Sciatic nerve (tissue), 2 donors: ENCODE data around the gene GAN. TPM values are rescaled to one million over a fixed set of nuclear protein-coding genes. Genes with fewer than 3 reads are reported as not detected.
"Not testable (repeated sequence)": the region's sequence is repeated elsewhere in the genome, so short reads cannot be mapped to it uniquely, and the experiment has no call there.

Experiments used
- ATAC-seq: fragments of 200-7000 bp; cut with Tn5 transposase; one replicate; pipeline ENCODE4 v1.9.1; 2020; ENCODE audit warnings: mild to moderate bottlenecking, moderate library complexity
- DNase-seq: peaks from one replicate; pipeline ENCODE4 v3.0.0-alpha.2; 2020; ENCODE audit warnings: low spot score
- intact Hi-C: fragments of 100-400 bp; cut with DNase I; formaldehyde crosslinking; loops from one replicate; pipeline ENCODE4 v1.14.2; 2022
- total RNA-seq: library from RNA; stranded (reverse); fragmentation: NEBNext Ultra II Directional; extraction: Animal tissue kit (Norgen Biotek cat#: 25700); gene quantifications from one replicate; pipeline ENCODE4 v1.2.1, GENCODE V29; 2021
- donor health status: DM: no; HTN: no; CAD: no.
- donor health status: DM: no; HTN: no; CAD: no.

GAN gene
- total RNA-seq, 1 donor from 2014 or later: 16.4 TPM

DNA sequence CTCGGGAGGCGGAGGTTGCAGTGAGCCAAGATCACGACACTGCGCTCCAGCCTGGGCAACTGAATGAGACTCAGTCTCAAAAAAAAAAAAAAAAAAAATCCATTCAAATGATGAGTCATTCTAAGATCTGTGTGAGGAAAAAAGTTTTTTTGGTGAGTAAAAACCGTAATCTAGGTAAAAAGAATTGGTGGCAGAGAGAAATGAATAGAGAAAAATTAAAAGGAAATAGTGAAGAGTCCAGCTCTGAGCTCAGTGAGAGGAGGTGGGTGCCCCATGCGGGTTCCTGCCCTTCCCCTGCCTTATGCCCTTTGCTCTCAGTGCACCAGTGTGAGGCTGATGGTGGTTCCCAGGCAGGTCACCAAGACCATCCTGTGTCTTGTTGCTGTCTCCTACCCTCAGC is 20.9 kb downstream of the GAN start:
- intact Hi-C loops: no loop called here
- no peak for DNase-seq
- no peak for ATAC-seq

DNA sequence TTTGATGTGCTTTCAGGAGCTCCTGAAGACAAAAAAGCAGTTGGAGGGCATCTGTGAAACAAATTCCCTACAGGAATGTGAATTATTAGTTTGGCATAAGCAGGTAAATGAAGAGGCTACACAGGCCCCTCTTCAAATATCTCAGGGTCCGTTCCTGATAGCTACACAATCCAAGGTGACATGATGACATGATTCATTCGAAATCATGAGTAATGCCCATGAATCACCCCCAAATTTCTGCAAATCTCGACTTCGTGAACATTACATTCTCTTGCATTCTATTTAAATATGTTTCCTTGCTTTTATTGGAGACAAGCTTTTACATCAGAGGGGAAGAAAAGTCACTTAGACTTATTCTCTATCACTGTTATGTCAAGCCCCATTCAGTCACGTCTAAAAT is 22.3 kb downstream of the GAN start:
- ATAC-seq: no peak
- intact Hi-C loops: no loop called here
- no peak for DNase-seq

DNA sequence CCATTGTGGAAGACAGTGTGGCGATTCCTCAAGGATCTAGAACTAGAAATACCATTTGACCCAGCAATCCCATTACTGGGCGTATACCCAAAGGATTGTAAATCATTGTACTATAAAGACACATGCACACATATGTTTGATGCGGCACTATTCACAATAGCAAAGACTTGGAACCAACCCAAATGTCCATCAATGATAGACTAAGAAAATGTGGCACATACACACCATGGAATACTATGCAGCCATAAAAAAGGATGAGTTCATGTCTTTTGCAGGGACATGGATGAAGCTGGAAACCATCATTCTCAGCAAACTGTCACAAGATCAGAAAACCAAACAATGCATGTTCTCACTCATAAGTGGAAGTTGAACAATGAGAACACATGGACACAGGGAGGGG is 30.4 kb downstream of the GAN start:
- intact Hi-C loops, ATAC-seq, DNase-seq: not testable (repeated sequence)

DNA sequence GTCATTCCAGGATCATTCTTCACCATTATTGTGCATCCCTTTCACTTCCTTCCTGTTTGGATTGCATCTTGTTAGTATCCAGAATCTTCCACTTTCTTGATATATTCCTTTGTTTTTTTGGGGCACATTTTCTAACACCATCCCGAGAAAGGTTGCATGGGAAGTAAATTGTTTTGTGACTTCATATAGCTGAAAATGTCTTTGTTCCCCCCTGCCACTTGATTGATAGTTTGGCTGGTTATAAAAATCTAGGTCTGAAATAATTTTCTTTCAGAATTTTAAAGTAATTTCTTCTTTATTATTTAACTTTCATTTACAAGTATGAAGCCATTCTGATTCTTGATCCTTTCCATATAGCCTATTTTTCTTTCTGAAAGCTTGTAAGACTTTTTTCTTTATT is 32.7 kb downstream of the GAN start:
- DNase-seq (no peak), ATAC-seq (no peak)
- intact Hi-C loops: no loop called here

DNA sequence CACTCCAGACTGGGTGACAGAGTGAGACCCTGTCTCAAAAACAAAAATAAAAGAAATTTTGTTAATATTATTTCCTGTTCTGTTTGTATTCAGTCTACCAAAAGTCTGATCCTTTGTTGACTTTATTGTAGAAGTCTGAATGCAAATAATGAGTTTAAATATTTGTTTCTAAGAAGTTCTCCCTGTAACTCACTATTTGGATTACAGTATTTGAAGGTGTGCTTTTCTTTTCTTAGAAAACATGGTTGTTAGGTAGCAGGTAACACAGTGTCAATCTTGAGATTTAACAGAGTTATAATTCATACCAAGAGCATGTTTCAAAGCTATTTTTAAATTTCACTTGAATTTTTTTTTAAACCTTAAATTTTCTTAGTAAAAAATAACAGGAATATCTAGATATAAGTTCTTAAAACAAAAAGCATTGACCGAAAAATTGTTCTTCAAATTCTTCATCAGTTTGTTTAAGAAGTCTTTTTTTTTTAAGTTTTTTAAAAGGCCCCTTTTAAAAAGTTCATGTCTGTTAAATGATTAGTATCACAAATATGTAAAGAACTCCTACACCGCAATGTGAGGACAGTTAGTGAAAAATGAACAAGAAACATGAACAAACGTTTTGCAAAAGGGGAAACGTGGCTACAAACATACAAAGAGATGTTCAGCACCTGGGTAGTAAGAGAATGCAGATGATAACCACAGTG is 35.0 kb downstream of the GAN start:
- intact Hi-C loops: no loop called here
- no peak for DNase-seq
- ATAC-seq: no peak

DNA sequence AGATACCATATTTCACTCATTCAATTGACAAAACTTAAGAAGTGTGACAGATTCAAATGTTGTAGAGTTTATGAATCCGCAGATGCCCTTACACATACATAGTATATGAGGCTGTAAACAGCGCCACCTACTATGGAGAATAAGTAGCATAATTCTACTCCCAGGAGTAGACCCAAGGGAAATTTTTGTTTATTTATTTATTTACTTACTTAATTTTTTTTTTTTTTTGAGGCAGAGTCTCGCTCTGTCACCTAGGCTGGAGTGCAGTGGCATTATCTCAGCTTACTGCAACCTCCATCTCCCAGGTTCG is 35.5 kb downstream of the GAN start:
- intact Hi-C loops: no loop called here
- DNase-seq (no peak), ATAC-seq (no peak)

DNA sequence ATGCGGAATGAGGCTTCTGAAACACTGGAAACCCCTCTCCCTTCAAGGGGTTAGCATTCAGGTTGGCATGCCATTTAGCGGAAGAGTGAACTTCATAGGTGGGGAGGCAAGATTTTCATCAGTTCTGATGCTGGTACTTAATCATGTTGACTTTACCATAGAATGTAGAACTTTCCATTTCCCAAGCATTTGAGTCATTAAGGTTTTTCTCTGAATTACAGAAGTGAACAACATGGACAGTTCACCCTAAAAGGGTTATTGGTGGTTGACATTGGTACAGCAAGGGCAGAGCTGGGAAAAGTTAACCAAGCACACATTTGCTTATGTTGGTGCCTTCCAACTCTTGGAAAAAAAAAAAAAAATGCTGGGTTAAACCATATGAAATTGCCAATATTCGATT is 39.1 kb downstream of the GAN start:
- DNase-seq: no peak
- intact Hi-C loops: no loop called here

DNA sequence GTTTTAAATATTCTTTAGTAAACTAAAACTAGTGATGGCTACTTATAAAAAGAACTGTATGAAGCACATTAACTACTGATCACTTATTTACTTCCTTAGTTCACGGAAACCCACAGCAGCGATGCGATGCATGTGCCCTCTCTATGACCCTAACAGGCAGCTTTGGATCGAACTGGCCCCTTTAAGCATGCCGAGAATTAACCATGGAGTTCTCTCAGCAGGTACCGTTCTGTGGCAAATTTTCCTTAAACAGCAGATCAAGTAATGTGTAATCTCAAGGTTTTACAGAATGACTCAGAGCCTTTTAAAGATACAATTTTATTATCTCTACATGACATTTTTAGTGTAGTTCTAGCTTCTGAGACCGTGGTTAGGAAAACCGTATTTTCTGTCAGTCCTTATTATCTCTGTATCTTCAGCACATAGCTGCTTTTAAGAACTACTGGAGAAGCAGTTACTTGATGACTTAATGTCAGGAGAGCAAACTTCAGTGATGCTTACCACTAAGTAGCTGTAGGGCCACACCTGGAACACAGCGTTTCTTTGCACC is 43.0 kb downstream of the GAN start:
- DNase-seq (no peak), ATAC-seq (no peak)
- intact Hi-C loops: no loop called here

More for the DNA sequence above, 39.1 kb downstream of the GAN start:
- no peak for ATAC-seq

DNA sequence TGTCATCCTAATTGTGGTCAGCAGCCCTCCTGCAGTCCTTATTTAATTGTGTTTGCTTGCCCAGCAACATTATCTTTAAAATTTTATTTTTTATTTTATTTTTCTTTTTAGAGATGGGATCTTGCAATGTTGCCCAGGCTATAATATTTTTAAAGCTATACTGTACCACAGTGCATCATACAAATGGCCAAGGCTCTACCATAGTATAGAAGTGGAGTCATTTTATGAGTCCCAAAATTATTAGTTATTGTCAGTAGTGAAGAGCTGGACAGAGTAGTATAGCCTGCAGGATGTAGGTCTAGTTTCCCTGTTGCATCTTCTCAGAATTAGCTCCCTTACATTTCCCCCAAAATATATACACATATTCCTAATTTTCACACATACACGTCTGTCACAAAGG is 44.1 kb downstream of the GAN start:
- ATAC-seq (no peak), DNase-seq (no peak)
- intact Hi-C loops: no loop called here

DNA sequence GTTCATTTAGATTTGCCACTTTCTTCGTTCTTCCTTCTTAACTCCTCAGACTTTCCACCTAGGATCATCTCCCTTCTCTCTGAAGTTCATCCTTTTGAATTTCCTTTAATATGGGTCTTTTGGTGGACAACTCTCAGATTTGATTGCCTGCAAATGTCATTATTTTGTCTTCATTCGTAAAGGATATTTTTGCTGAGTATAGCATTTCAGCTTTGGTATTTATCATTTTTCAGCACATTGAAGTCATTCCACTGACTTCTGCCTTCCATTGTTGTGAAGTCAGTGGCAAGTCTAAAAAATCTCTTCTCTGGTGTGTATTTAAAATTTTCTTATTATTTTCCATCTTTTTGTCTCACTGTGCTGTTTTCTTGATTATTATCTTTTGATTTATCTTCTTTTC is 45.4 kb downstream of the GAN start:
- ATAC-seq (no peak), DNase-seq (no peak)
- intact Hi-C loops: no loop called here

DNA sequence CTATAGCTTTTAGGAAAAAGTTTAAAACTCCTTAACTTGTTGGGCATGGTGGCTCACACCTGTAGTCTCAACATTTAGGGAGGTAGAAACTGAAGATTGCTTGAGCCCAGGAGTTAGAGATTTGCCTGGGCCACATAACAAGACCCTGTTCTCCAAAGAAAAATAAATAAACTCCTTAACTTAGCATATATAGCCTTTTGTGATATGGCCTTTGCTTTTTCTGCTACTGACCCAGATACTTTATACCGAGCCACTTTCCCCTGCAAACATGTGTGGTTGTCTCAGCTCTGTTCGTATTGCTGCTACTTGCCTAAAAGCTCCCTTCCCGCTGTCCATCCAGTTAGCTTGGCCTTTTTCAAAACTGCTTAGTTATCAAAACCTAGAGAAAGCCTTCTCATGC is 51.0 kb downstream of the GAN start:
- intact Hi-C loops: no loop called here
- DNase-seq (no peak), ATAC-seq (no peak)

DNA sequence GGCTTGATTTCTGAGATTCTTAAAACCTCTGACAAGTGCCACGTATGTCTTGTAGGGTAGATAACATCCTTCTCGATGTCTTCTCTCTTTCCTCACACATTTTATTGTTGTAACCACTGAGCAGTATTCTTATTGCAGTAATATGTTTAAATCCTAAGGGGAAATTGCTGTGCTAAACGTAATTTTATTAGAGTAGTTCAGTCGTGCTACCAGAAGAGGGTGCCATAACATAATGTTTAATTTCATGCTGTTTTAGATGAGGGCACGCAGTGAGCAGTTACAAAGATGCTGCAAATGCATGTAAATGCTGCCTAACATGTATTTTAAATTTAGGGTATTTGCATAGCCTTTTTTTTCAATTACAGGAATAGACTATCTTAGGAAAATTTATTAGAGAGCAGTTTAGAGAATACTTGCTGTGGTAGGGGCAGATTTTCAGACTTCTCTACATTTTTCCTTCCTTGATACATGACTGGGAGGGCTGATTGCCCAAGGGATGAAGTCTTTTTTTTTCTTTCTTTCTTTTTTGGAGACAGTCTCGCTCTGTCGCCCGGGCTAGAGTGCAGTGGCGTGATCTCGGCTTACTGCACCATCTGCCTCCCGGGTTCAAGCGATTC is 51.7 kb downstream of the GAN start:
- intact Hi-C loops: no loop called here
- ATAC-seq (peak; percentile 72), DNase-seq (no peak)

DNA sequence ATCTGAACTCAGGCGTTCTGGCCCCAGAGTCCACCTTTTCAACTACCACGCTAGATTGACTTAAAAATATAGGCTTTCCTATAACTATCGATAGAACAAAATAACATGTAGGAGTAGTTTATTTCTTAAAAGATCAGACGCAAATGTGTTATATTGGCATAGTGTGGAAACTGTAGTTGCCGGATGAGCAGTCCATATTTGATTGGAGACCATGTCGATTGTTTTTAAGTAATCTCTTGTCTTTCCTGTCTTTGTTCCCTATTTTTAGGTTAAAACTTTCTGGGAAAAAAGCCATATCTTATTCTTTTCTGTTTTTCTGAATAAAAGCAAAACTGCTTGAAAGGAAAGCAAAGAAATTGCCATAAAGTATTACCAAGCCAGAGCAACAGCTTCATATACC is 53.1 kb downstream of the GAN start:
- ATAC-seq (no peak), DNase-seq (no peak)
- intact Hi-C loops: no loop called here

DNA sequence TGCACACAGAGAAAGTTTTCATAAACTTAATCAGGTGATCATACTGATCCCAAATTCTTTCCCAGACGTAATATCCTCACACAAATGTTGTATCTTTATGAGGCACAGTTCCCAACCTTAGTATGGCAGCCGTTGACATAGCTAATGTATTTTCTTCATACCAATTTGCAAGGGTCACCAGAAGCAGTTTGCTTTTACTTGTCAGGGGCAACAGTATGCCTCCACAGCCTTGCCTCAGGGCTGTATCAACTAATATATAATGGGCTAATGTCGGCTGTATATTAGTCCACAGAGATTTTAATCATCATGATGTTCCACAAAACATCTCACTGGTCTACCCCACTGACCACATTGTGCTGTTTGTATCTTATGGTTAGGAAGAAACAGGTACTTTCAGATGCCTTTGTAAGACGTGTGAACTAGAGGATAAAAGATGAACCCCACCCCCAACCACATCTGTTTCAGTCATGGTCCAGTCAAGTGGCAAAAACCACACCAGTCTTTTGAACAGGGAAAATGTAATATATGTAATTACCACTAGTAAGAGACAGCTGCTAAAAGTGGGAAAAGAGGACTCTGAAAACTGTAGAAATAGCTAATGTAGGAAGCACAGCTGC is 55.2 kb downstream of the GAN start:
- DNase-seq: no peak
- ATAC-seq: no peak
- intact Hi-C loops: no loop called here

DNA sequence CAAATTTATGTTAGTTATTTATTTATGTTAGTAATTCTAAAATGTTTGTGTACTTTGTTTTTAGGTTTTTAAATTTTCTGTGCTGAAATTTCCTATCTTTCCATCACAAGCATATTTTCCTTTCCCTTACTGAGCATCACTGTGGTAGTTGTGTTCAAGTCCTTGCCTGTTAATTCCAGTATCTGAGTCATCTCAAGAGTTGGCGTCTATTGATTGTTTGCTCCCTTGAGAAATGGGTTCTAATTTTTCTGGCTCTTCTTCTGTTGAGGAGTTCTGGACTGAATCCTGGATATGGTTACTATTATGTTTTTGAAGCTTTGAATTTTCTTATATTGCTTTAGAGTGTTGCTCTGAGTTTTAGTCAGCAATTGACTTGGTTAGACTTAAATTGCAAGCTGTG is 56.3 kb downstream of the GAN start:
- ATAC-seq: no peak
- intact Hi-C loops: no loop called here
- no peak for DNase-seq

DNA sequence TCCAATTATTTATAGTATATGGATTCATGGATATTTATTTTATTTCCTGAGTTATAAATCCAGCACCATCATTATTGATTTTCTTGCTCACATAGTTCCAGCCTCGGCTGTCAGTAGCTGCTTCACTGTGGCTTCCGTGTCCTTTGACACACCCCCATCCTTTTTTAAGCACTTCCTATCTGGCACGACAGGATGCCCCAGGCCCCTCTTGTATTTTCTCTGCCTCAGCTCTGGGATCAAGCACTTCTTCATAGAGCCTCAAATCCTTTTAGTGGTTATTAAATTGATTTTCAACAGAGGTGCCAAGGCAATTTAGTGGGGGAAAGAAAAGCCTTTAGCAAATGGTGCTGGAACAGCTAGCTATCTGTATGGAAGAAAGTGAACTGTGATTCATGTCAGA is 59.8 kb downstream of the GAN start:
- DNase-seq (no peak), ATAC-seq (no peak)
- intact Hi-C loops: no loop called here

DNA sequence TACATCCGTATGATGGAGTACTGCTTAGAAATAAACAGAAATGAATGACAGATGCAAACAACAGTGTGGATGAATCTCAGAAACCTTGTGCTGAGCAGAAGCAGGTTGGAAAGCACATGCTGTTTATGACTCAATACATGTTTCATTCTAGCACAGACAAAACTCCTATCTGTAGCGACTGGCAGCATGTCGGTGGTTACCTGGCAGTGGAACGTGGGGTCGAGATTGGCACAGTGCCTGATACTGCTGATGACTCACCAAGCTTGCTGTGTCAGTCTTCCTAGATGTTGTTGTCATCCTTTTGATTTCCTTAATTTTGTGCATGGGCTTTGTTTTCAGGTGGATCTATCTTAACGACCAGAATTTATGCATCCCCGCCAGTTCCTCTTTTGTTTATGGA is 62.1 kb downstream of the GAN start:
- intact Hi-C loops: no loop called here
- ATAC-seq (no peak), DNase-seq (no peak)

DNA sequence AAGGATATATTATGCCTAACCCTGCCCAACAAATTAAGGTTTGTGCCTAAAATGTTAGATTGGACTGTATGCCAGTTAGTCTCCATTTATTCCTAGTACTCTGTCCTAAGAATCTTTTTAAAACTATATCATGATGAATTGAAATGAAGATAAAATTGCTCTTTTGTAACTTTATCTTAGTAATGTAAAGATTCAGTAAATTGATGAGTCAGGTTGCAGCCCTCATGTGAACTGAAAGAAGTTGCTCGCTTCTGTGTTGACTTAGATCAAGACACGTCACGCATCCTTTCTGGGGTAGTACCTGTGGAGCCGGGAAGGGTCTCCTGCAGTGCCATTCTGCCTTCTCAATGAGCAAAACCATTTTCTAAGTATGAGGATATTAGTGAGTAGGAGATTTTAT is 63.3 kb downstream of the GAN start:
- no peak for DNase-seq
- no peak for ATAC-seq
- intact Hi-C loops: no loop called here

DNA sequence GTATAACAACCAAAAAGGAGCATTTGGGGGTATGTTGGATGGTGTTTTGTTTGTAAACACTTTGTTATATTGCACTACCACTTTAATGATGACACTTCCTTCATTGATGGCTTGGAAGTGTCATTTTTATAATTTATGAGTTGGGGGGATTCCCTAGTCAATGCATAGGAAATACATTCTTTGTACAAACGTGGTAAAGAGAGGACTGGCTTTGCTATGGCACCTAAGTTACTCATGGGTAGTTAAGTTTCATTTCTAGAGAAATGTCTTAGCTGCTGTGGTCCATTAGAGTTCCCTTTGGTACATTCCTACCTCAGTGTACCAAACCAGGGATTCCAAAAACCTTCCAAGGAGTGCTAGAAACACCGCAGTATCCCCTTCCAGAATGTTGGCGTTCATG is 66.2 kb downstream of the GAN start:
- ATAC-seq (no peak), DNase-seq (no peak)
- intact Hi-C loops: no loop called here

DNA sequence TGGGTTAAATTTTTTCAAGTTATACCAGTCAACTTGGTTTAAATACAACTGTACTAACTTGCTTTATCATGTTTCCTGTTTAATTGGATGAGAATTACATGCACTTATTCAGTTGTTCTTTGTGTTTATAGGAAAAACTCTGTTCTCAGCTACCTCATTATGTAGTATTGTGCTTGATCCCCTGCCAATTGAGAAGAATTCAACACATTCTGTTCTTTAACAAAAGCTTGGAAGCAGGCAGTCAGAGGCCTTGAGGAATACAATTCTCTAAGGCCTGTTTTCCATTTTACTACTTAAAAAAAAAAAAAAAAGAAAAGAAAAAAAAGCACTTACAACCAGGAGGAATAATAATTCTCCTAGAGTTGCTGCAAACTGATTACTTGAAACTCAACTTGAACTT is 69.2 kb downstream of the GAN start:
- ATAC-seq (peak; percentile 85), DNase-seq (no peak)
- intact Hi-C loops: no loop called here
